SK-N-SH treated with all-trans-retinoic acid at 6 μM for 48 hours (cell line): Measurements from ENCODE around the gene CALN1.

Experiments used
- ATAC-seq: fragments of 200-7000 bp; cut with Tn5 transposase; 3 replicates; pipeline ENCODE4 v1.9.1; 2020; ENCODE audit warnings: mild to moderate bottlenecking, moderate library complexity
- ARNTL ChIP-seq: fragments of 450-650 bp; formaldehyde crosslinking; IDR thresholded peaks from 2 replicates; pipeline ENCODE4 v1.5.0; 2020; ENCODE audit warnings: low read depth, mild to moderate bottlenecking, moderate library complexity, borderline replicate concordance
- BACH2 ChIP-seq: fragments of 250-450 bp; sonication (Bioruptor Pico); IDR thresholded peaks from 2 replicates; pipeline ENCODE4 v1.9.0; 2021; ENCODE audit warnings: mild to moderate bottlenecking, borderline replicate concordance
- CSDC2 ChIP-seq: fragments of 250-450 bp; sonication (Bioruptor Pico); IDR thresholded peaks from 2 replicates; pipeline ENCODE4 v1.5.0; 2020; ENCODE audit warnings: mild to moderate bottlenecking, moderate library complexity
- ESRRG ChIP-seq: fragments of 250-450 bp; sonication (Bioruptor Pico); IDR thresholded peaks from 2 replicates; pipeline ENCODE4 v1.6.1; 2021; ENCODE audit warnings: mild to moderate bottlenecking
- GLIS3 ChIP-seq: fragments of 250-450 bp; sonication (Bioruptor Pico); IDR thresholded peaks from 2 replicates; pipeline ENCODE4 v1.5.0; 2020; ENCODE audit warnings: mild to moderate bottlenecking, moderate library complexity
- ISL1 ChIP-seq: fragments of 250-450 bp; sonication (Bioruptor Pico); IDR thresholded peaks from 2 replicates; pipeline ENCODE4 v2.1.2; 2022; ENCODE audit warnings: mild to moderate bottlenecking, moderate library complexity
- OSR1 ChIP-seq: fragments of 250-450 bp; sonication (Bioruptor Pico); IDR thresholded peaks from 2 replicates; pipeline ENCODE4 v1.8.0; 2022; ENCODE audit warnings: moderate library complexity, mild to moderate bottlenecking, inconsistent platforms
- PPARA ChIP-seq: fragments of 250-450 bp; sonication (Bioruptor Pico); IDR thresholded peaks from 2 replicates; pipeline ENCODE4 v1.5.0; 2020; ENCODE audit warnings: mild to moderate bottlenecking, borderline replicate concordance
- SNAI2 ChIP-seq: fragments of 250-450 bp; sonication (Bioruptor Pico); IDR thresholded peaks from 2 replicates; pipeline ENCODE4 v1.5.0; 2020; ENCODE audit warnings: mild to moderate bottlenecking, moderate library complexity
- TCF4 ChIP-seq: fragments of 250-450 bp; sonication (Bioruptor Pico); IDR thresholded peaks from 2 replicates; pipeline ENCODE4 v1.8.0; 2021; ENCODE audit warnings: mild to moderate bottlenecking, moderate library complexity, borderline replicate concordance
- TOX ChIP-seq: fragments of 250-450 bp; sonication (Bioruptor Pico); IDR thresholded peaks from 2 replicates; pipeline ENCODE4 v1.8.0; 2021; ENCODE audit warnings: mild to moderate bottlenecking, moderate library complexity, borderline replicate concordance
- ZC3H10 ChIP-seq: fragments of 250-450 bp; sonication (Bioruptor Pico); IDR thresholded peaks from 2 replicates; pipeline ENCODE4 v1.5.1; 2021; ENCODE audit warnings: mild to moderate bottlenecking, moderate library complexity
- ZFP3 ChIP-seq: fragments of 250-450 bp; sonication (Bioruptor Pico); IDR thresholded peaks from 2 replicates; pipeline ENCODE4 v1.5.0; 2020; ENCODE audit warnings: mild to moderate bottlenecking, moderate library complexity
- ZNF565 ChIP-seq: fragments of 450-650 bp; formaldehyde crosslinking; conservative IDR thresholded peaks from 2 replicates; pipeline ENCODE4 v1.5.0; 2020; ENCODE audit warnings: low read depth, mild to moderate bottlenecking, moderate library complexity
- ZNF70 ChIP-seq: fragments of 450-650 bp; formaldehyde crosslinking; IDR thresholded peaks from 2 replicates; pipeline ENCODE4 v1.5.0; 2020; ENCODE audit warnings: mild to moderate bottlenecking, moderate library complexity
- ZNF8 ChIP-seq: fragments of 450-650 bp; formaldehyde crosslinking; IDR thresholded peaks from 2 replicates; pipeline ENCODE4 v1.5.0; 2020; ENCODE audit warnings: mild to moderate bottlenecking, moderate library complexity
- TF ChIP-seq, protein P1 (sequence below): fragments of 250-450 bp; sonication (Bioruptor Pico); IDR thresholded peaks from 2 replicates; pipeline ENCODE4 v1.5.1; 2020; ENCODE audit warnings: low read depth, mild to moderate bottlenecking, moderate library complexity
- TF ChIP-seq, protein P2 (sequence below): fragments of 250-450 bp; sonication (Bioruptor Pico); IDR thresholded peaks from 2 replicates; pipeline ENCODE4 v1.8.0; 2021; ENCODE audit warnings: low read depth, mild to moderate bottlenecking, moderate library complexity, borderline replicate concordance
- TF ChIP-seq, protein P3 (sequence below): fragments of 250-450 bp; sonication (Bioruptor Pico); IDR thresholded peaks from 2 replicates; pipeline ENCODE4 v1.5.0; 2020; ENCODE audit warnings: mild to moderate bottlenecking, moderate library complexity
- TF ChIP-seq, protein P4 (sequence below): fragments of 250-450 bp; sonication (Bioruptor Pico); IDR thresholded peaks from 2 replicates; pipeline ENCODE4 v1.8.0; 2020; ENCODE audit warnings: mild to moderate bottlenecking, moderate library complexity, borderline replicate concordance
- TF ChIP-seq, protein P5 (sequence below): fragments of 250-450 bp; sonication (Bioruptor Pico); IDR thresholded peaks from 2 replicates; pipeline ENCODE4 v1.5.1; 2021; ENCODE audit warnings: mild to moderate bottlenecking, moderate library complexity

Gene CALN1

DNA sequence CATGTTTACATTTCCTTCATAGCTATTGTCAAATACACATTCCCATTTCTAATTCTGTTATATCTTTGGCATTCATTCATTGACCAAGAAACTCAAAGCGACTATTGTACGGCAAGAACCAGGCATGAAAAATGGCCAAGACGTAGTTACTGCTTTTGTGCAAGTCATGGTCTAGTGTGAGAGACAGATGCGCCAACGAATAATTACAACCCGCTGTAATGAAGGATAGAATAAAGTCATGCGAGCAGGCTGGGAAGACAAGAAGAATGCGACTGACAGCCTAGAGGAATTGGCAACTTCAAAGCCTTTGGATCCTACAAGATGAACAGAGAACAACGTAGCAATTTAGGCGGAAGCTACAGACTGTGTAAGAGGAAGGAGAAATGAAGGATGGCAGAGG lies 221.2 kb downstream of the CALN1 start:
- no peak for ATAC-seq

DNA sequence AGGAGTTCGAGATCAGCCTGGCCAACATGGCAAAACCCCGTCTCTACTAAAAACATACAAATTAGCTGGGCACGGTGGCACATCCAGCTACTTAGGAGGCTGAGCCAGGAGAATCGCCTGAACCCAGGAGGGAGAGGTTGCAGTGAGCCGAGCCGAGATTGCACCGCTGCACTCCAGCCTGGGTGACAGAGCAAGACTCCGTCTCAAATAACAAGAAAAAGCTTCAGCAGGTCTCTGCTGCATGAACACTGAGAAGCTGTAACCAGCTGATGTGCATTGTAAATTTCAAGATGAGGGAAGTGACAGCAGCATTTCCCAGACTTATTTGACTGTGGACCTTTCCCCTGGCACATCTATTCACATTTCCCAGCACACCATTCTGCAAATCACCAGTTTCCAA lies 222.0 kb downstream of the CALN1 start:
- no peak for ATAC-seq
- TF ChIP-seq ZC3H10 (no peak), ZNF565 (CRISPR knock-in tag) (no peak), TOX (CRISPR knock-in tag) (no peak), TCF4 (CRISPR knock-in tag) (no peak), ZFP3 (CRISPR knock-in tag) (no peak), OSR1 (CRISPR knock-in tag) (no peak), PPARA (CRISPR knock-in tag) (no peak), GLIS3 (CRISPR knock-in tag) (no peak), ARNTL (CRISPR knock-in tag) (no peak), ISL1 (CRISPR knock-in tag) (no peak), ZNF70 (CRISPR knock-in tag) (no peak), ESRRG (no peak), BACH2 (CRISPR knock-in tag) (no peak), CSDC2 (CRISPR knock-in tag) (no peak)
- TF ChIP-seq, protein P1, sequence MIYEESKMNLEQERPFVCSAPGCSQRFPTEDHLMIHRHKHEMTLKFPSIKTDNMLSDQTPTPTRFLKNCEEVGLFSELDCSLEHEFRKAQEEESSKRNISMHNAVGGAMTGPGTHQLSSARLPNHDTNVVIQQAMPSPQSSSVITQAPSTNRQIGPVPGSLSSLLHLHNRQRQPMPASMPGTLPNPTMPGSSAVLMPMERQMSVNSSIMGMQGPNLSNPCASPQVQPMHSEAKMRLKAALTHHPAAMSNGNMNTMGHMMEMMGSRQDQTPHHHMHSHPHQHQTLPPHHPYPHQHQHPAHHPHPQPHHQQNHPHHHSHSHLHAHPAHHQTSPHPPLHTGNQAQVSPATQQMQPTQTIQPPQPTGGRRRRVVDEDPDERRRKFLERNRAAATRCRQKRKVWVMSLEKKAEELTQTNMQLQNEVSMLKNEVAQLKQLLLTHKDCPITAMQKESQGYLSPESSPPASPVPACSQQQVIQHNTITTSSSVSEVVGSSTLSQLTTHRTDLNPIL (CRISPR knock-in tag): no peak
- TF ChIP-seq, protein P2, sequence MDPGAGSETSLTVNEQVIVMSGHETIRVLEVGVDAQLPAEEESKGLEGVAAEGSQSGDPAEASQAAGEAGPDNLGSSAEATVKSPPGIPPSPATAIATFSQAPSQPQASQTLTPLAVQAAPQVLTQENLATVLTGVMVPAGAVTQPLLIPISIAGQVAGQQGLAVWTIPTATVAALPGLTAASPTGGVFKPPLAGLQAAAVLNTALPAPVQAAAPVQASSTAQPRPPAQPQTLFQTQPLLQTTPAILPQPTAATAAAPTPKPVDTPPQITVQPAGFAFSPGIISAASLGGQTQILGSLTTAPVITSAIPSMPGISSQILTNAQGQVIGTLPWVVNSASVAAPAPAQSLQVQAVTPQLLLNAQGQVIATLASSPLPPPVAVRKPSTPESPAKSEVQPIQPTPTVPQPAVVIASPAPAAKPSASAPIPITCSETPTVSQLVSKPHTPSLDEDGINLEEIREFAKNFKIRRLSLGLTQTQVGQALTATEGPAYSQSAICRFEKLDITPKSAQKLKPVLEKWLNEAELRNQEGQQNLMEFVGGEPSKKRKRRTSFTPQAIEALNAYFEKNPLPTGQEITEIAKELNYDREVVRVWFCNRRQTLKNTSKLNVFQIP: no peak

More for the DNA sequence above, 221.2 kb downstream of the CALN1 start:
- TF ChIP-seq SNAI2 (no peak), OSR1 (CRISPR knock-in tag) (no peak), ESRRG (no peak), BACH2 (CRISPR knock-in tag) (no peak), GLIS3 (CRISPR knock-in tag) (no peak), ZNF8 (no peak), ZNF565 (CRISPR knock-in tag) (no peak), ARNTL (CRISPR knock-in tag) (no peak), TCF4 (CRISPR knock-in tag) (no peak), CSDC2 (CRISPR knock-in tag) (no peak)
- TF ChIP-seq, protein P3, sequence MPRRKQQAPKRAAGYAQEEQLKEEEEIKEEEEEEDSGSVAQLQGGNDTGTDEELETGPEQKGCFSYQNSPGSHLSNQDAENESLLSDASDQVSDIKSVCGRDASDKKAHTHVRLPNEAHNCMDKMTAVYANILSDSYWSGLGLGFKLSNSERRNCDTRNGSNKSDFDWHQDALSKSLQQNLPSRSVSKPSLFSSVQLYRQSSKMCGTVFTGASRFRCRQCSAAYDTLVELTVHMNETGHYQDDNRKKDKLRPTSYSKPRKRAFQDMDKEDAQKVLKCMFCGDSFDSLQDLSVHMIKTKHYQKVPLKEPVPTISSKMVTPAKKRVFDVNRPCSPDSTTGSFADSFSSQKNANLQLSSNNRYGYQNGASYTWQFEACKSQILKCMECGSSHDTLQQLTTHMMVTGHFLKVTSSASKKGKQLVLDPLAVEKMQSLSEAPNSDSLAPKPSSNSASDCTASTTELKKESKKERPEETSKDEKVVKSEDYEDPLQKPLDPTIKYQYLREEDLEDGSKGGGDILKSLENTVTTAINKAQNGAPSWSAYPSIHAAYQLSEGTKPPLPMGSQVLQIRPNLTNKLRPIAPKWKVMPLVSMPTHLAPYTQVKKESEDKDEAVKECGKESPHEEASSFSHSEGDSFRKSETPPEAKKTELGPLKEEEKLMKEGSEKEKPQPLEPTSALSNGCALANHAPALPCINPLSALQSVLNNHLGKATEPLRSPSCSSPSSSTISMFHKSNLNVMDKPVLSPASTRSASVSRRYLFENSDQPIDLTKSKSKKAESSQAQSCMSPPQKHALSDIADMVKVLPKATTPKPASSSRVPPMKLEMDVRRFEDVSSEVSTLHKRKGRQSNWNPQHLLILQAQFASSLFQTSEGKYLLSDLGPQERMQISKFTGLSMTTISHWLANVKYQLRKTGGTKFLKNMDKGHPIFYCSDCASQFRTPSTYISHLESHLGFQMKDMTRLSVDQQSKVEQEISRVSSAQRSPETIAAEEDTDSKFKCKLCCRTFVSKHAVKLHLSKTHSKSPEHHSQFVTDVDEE (CRISPR knock-in tag): no peak
- TF ChIP-seq, protein P4, sequence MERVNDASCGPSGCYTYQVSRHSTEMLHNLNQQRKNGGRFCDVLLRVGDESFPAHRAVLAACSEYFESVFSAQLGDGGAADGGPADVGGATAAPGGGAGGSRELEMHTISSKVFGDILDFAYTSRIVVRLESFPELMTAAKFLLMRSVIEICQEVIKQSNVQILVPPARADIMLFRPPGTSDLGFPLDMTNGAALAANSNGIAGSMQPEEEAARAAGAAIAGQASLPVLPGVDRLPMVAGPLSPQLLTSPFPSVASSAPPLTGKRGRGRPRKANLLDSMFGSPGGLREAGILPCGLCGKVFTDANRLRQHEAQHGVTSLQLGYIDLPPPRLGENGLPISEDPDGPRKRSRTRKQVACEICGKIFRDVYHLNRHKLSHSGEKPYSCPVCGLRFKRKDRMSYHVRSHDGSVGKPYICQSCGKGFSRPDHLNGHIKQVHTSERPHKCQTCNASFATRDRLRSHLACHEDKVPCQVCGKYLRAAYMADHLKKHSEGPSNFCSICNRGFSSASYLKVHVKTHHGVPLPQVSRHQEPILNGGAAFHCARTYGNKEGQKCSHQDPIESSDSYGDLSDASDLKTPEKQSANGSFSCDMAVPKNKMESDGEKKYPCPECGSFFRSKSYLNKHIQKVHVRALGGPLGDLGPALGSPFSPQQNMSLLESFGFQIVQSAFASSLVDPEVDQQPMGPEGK: no peak

DNA sequence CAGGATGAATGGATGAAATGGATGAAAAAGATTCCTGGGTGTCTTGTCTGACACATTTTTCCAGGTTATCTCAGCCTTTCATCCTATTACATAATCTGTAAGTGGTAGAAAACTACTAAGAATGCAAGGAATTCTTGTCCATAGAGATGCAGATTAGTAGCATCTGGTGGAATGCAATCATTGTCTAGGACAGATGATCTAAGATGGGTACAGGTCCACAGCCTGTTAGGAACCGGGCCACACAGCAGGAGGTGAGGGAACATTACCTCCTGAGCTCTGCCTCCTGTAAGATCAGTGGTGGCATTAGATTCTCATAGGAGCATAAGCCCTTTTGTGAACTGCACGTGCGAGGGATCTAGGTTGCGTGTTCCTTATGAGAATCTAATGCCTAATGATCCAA lies 225.0 kb downstream of the CALN1 start:
- ATAC-seq: no peak

More for the DNA sequence above, 225.0 kb downstream of the CALN1 start:
- TF ChIP-seq ARNTL (CRISPR knock-in tag): no peak
- TF ChIP-seq, protein P5, sequence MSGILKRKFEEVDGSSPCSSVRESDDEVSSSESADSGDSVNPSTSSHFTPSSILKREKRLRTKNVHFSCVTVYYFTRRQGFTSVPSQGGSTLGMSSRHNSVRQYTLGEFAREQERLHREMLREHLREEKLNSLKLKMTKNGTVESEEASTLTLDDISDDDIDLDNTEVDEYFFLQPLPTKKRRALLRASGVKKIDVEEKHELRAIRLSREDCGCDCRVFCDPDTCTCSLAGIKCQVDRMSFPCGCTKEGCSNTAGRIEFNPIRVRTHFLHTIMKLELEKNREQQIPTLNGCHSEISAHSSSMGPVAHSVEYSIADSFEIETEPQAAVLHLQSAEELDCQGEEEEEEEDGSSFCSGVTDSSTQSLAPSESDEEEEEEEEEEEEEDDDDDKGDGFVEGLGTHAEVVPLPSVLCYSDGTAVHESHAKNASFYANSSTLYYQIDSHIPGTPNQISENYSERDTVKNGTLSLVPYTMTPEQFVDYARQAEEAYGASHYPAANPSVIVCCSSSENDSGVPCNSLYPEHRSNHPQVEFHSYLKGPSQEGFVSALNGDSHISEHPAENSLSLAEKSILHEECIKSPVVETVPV (CRISPR knock-in tag): no peak
